ENCODE results near the gene BRF1.
A peak's percentile ranks its signal among the peaks of the same experiment; 100 is the strongest.

Gene BRF1

GRCh38 chr14:105196265-105196960 lies 104.4 kb downstream of the BRF1 start:
- no peak for DNase-seq (ENCODE audit: low read depth)

- DNase-seq (ENCODE audit: low read depth) = no peak
These were observed 105.1 kb downstream of the BRF1 start for GRCh38 chr14:105195522-105196264.

- DNase-seq (ENCODE audit: low read depth) = no peak
These were observed 105.8 kb downstream of the BRF1 start for GRCh38 chr14:105195051-105195450.

- no peak for DNase-seq (ENCODE audit: low read depth)
These were observed 106.7 kb downstream of the BRF1 start for GRCh38 chr14:105193916-105194782.

GRCh38 chr14:105192866-105193731 lies 107.7 kb downstream of the BRF1 start:
- DNase-seq (ENCODE audit: low read depth) = no peak

- DNase-seq (ENCODE audit: low read depth) = no peak
These were observed 112.8 kb downstream of the BRF1 start for GRCh38 chr14:105187935-105188524.

- DNase-seq (ENCODE audit: low read depth) = no peak
These were observed 113.7 kb downstream of the BRF1 start for GRCh38 chr14:105187116-105187515.

- DNase-seq (ENCODE audit: low read depth) = no peak
These were observed 114.8 kb downstream of the BRF1 start for GRCh38 chr14:105185973-105186372.

- DNase-seq (ENCODE audit: low read depth) = no peak
These were observed 115.8 kb downstream of the BRF1 start for GRCh38 chr14:105185001-105185400.

- DNase-seq (ENCODE audit: low read depth) = no peak
These were observed 116.3 kb downstream of the BRF1 start for GRCh38 chr14:105184461-105184860.

- DNase-seq (ENCODE audit: low read depth) = no peak
These were observed 118.3 kb downstream of the BRF1 start for GRCh38 chr14:105182296-105183020.

- no peak for DNase-seq (ENCODE audit: low read depth)
These were observed 119.1 kb downstream of the BRF1 start for GRCh38 chr14:105181549-105182295.

GRCh38 chr14:105180592-105181548 lies 119.9 kb downstream of the BRF1 start, which contains the start of gene NUDT14:
NUDT14 (minus strand) TSS chr14:105181312; CDS start chr14:105181209, 103 bp downstream.
- peak; percentile 87 for DNase-seq (ENCODE audit: low read depth)

GRCh38 chr14:105179191-105179590 lies 121.6 kb downstream of the BRF1 start:
- DNase-seq (ENCODE audit: low read depth) = no peak

GRCh38 chr14:105178868-105179140 lies 122.0 kb downstream of the BRF1 start:
- no peak for DNase-seq (ENCODE audit: low read depth)

GRCh38 chr14:105178069-105178867 lies 122.5 kb downstream of the BRF1 start:
- DNase-seq (ENCODE audit: low read depth) = no peak

- DNase-seq (ENCODE audit: low read depth) = no peak
These were observed 123.7 kb downstream of the BRF1 start for GRCh38 chr14:105177082-105177481.

- no peak for DNase-seq (ENCODE audit: low read depth)
These were observed 124.3 kb downstream of the BRF1 start for GRCh38 chr14:105176513-105176912.
